ENCODE measurements around the gene DUS4L. TPM values are rescaled to one million over a fixed set of nuclear protein-coding genes. Genes with fewer than 3 reads are reported as not detected.

Gene DUS4L
- total and polyA plus RNA-seq, 2 of the 13 experiments (the other 11 are each of a cell fraction or from before 2014, with no cell fraction given): 5.6 to 9.8 TPM

GRCh38 chr7:107579885-107580715 is 16.3 kb downstream of the DUS4L start, which contains the start of gene BCAP29 (continued):
- TF ChIP-seq ZNF501 (CRISPR knock-in tag; IDR thresholded peaks at IDR 0.05) (no peak), ZNF276 (CRISPR knock-in tag; IDR thresholded peaks at IDR 0.05; ENCODE audit: low read depth) (no peak), CHCHD3 (CRISPR knock-in tag; IDR thresholded peaks at IDR 0.05) (no peak), MEIS2 (CRISPR knock-in tag; IDR thresholded peaks at IDR 0.05) (no peak), ZNF703 (CRISPR knock-in tag; IDR thresholded peaks at IDR 0.05; ENCODE audit: borderline replicate concordance) (no peak), ZNF44 (CRISPR knock-in tag; IDR thresholded peaks at IDR 0.05) (no peak), ZNF777 (CRISPR knock-in tag; IDR thresholded peaks at IDR 0.05) (peak; percentile 81), NRL (CRISPR knock-in tag; IDR thresholded peaks at IDR 0.05; ENCODE audit: borderline replicate concordance) (no peak), SMYD3 (CRISPR knock-in tag; IDR thresholded peaks at IDR 0.05) (no peak), ZNF160 (CRISPR knock-in tag; IDR thresholded peaks at IDR 0.05) (0 out of 2 replicates have a peak, but pooled peaks have one; percentile 51), ZNF382 (CRISPR knock-in tag; IDR thresholded peaks at IDR 0.05; ENCODE audit: borderline replicate concordance) (no peak), MED8 (CRISPR knock-in tag; IDR thresholded peaks at IDR 0.05; ENCODE audit: insufficient replicate concordance) (peak; percentile 56), U2AF1 (optimal IDR thresholded peaks at IDR 0.05; ENCODE audit: low read depth, low read length) (no peak), ZNF124 (CRISPR knock-in tag; IDR thresholded peaks at IDR 0.05) (0 out of 2 replicates have a peak, but pooled peaks have one; percentile 23), UBTF (CRISPR knock-in tag; IDR thresholded peaks at IDR 0.05) (peak; percentile 98), ZNF225 (CRISPR knock-in tag; IDR thresholded peaks at IDR 0.05) (no peak)
- TF ChIP-seq, protein P1, sequence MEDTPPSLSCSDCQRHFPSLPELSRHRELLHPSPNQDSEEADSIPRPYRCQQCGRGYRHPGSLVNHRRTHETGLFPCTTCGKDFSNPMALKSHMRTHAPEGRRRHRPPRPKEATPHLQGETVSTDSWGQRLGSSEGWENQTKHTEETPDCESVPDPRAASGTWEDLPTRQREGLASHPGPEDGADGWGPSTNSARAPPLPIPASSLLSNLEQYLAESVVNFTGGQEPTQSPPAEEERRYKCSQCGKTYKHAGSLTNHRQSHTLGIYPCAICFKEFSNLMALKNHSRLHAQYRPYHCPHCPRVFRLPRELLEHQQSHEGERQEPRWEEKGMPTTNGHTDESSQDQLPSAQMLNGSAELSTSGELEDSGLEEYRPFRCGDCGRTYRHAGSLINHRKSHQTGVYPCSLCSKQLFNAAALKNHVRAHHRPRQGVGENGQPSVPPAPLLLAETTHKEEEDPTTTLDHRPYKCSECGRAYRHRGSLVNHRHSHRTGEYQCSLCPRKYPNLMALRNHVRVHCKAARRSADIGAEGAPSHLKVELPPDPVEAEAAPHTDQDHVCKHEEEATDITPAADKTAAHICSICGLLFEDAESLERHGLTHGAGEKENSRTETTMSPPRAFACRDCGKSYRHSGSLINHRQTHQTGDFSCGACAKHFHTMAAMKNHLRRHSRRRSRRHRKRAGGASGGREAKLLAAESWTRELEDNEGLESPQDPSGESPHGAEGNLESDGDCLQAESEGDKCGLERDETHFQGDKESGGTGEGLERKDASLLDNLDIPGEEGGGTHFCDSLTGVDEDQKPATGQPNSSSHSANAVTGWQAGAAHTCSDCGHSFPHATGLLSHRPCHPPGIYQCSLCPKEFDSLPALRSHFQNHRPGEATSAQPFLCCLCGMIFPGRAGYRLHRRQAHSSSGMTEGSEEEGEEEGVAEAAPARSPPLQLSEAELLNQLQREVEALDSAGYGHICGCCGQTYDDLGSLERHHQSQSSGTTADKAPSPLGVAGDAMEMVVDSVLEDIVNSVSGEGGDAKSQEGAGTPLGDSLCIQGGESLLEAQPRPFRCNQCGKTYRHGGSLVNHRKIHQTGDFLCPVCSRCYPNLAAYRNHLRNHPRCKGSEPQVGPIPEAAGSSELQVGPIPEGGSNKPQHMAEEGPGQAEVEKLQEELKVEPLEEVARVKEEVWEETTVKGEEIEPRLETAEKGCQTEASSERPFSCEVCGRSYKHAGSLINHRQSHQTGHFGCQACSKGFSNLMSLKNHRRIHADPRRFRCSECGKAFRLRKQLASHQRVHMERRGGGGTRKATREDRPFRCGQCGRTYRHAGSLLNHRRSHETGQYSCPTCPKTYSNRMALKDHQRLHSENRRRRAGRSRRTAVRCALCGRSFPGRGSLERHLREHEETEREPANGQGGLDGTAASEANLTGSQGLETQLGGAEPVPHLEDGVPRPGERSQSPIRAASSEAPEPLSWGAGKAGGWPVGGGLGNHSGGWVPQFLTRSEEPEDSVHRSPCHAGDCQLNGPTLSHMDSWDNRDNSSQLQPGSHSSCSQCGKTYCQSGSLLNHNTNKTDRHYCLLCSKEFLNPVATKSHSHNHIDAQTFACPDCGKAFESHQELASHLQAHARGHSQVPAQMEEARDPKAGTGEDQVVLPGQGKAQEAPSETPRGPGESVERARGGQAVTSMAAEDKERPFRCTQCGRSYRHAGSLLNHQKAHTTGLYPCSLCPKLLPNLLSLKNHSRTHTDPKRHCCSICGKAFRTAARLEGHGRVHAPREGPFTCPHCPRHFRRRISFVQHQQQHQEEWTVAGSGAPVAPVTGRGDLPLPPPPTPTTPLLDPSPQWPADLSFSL (CRISPR knock-in tag; IDR thresholded peaks at IDR 0.05): no peak
